IPS DF 6.9 (cell line): Measurements from ENCODE around the gene PRR23B.

Experiments
- DNase-seq: peaks from one replicate; pipeline ENCODE4 v3.0.0-alpha.2; 2013; ENCODE audit warnings: low read depth, low spot score
- H3K27ac ChIP-seq: one replicate; pipeline ENCODE4 v1.5.1; 2013; ENCODE audit warnings: low read length, control low read depth
- H3K27me3 ChIP-seq: 2 replicates; pipeline ENCODE4 v1.6.1; 2013; ENCODE audit warnings: mild to moderate bottlenecking, low read length; ENCODE audit not compliant: control insufficient read depth, insufficient read depth
- H3K36me3 ChIP-seq: 2 replicates; pipeline ENCODE4 v1.6.1; 2013; ENCODE audit warnings: low read length; ENCODE audit not compliant: control insufficient read depth, insufficient read depth
- H3K4me1 ChIP-seq: 2 replicates; pipeline ENCODE4 v1.6.1; 2013; ENCODE audit warnings: low read length; ENCODE audit not compliant: control insufficient read depth, insufficient read depth
- H3K4me3 ChIP-seq: 2 replicates; pipeline ENCODE4 v1.5.1; 2013; ENCODE audit warnings: mild to moderate bottlenecking, low read length
- H3K9me3 ChIP-seq: 2 replicates; pipeline ENCODE4 v1.6.1; 2013; ENCODE audit warnings: low read length, inconsistent platforms; ENCODE audit not compliant: control insufficient read depth, insufficient read depth
- WGBS: extraction: QIAGEN DNeasy Blood & Tissue Kit; methylation state at CpG from one replicate; pipeline ENCODE4 v1.1.7; 2013; ENCODE audit warnings: mixed read lengths, missing lambda C conversion rate; ENCODE audit not compliant: insufficient read length, insufficient coverage; 5-methylcytosine and 5-hydroxymethylcytosine counted together

PRR23B gene

GRCh38 chr3:139020036-139020867 lies 474 bp downstream of the PRR23B start:
- H3K4me3 ChIP-seq, result no peak overlapping the region
- no peaks in the 10 kb centered on the region for H3K4me1 ChIP-seq
- no peaks in the 10 kb centered on the region for H3K27me3 ChIP-seq
- H3K9me3 ChIP-seq, result no peaks in the 10 kb centered on the region
- no peak for DNase-seq
- no peaks in the 10 kb centered on the region for H3K36me3 ChIP-seq
- no CpG with 5 or more reads among the region's 81 CpGs for WGBS
- no peak overlapping the region for H3K27ac ChIP-seq

GRCh38 chr3:139016430-139017048 lies 4.2 kb downstream of the PRR23B start:
- no peak for DNase-seq

GRCh38 chr3:139006051-139006716 lies 14.5 kb downstream of the PRR23B start, which contains the start of gene PRR23A:
Gene PRR23A, minus strand, starts transcription at chr3:139006268. Its CDS starts 0 bp downstream, at chr3:139006268.
- H3K27me3 ChIP-seq, result no peaks in the 10 kb centered on the region
- no peak within 1 kb of the TSS for H3K4me3 ChIP-seq
- no peak for DNase-seq
- H3K27ac ChIP-seq, result no peak within 1 kb of the TSS
- no peaks in the 10 kb centered on the region for H3K36me3 ChIP-seq
- no peaks in the 10 kb centered on the region for H3K4me1 ChIP-seq
- no CpG with 5 or more reads among the region's 60 CpGs for WGBS
- H3K9me3 ChIP-seq, result no peaks in the 10 kb centered on the region

More at GRCh38 chr3:139016430-139017048, 4.2 kb downstream of the PRR23B start:
- Histone ChIP-seq H3K4me1 (no peaks in the 10 kb centered on the region), H3K9me3 (no peaks in the 10 kb centered on the region), H3K36me3 (no peaks in the 10 kb centered on the region), H3K27me3 (no peaks in the 10 kb centered on the region), H3K27ac (no peak overlapping the region), H3K4me3 (no peak overlapping the region)
- WGBS, result no CpG with 5 or more reads among the region's 3 CpGs

GRCh38 chr3:139005356-139005993 lies 15.3 kb downstream of the PRR23B start:
- no peaks in the 10 kb centered on the region for H3K4me1 ChIP-seq
- H3K4me3 ChIP-seq, result no peak overlapping the region
- DNase-seq, result no peak
- no peaks in the 10 kb centered on the region for H3K9me3 ChIP-seq
- H3K27ac ChIP-seq, result no peak overlapping the region
- no peaks in the 10 kb centered on the region for H3K36me3 ChIP-seq
- WGBS, result no CpG with 5 or more reads among the region's 45 CpGs
- H3K27me3 ChIP-seq, result no peaks in the 10 kb centered on the region

GRCh38 chr3:138995706-138996105 lies 25.0 kb downstream of the PRR23B start:
- H3K4me3 ChIP-seq, result no peak overlapping the region
- H3K9me3 ChIP-seq, result no peaks in the 10 kb centered on the region
- H3K27ac ChIP-seq, result no peak overlapping the region
- H3K27me3 ChIP-seq, result no peaks in the 10 kb centered on the region
- H3K36me3 ChIP-seq, result no peaks in the 10 kb centered on the region
- no peaks in the 10 kb centered on the region for H3K4me1 ChIP-seq
- no CpG with 5 or more reads among the region's 1 CpG for WGBS
- DNase-seq, result no peak

- Histone ChIP-seq H3K4me3 (no peak overlapping the region), H3K9me3 (no peaks in the 10 kb centered on the region), H3K36me3 (no peaks in the 10 kb centered on the region), H3K27ac (no peak overlapping the region), H3K27me3 (no peaks in the 10 kb centered on the region), H3K4me1 (no peaks in the 10 kb centered on the region)
- DNase-seq, result no peak
- no CpG with 5 or more reads among the region's 2 CpGs for WGBS
Measured at GRCh38 chr3:138987181-138987580, 33.5 kb downstream of the PRR23B start.

- H3K4me3 ChIP-seq, result no peak overlapping the region
- no peaks in the 10 kb centered on the region for H3K27me3 ChIP-seq
- H3K36me3 ChIP-seq, result no peaks in the 10 kb centered on the region
- H3K27ac ChIP-seq, result no peak overlapping the region
- H3K9me3 ChIP-seq, result no peaks in the 10 kb centered on the region
- H3K4me1 ChIP-seq, result no peaks in the 10 kb centered on the region
- DNase-seq, result no peak
- WGBS, result no CpG with 5 or more reads among the region's 4 CpGs
Measured at GRCh38 chr3:138985932-138986331, 34.8 kb downstream of the PRR23B start.

- no peak for DNase-seq
- H3K4me3 ChIP-seq, result no peak overlapping the region
- H3K4me1 ChIP-seq, result no peaks in the 10 kb centered on the region
- no peak overlapping the region for H3K27ac ChIP-seq
- H3K9me3 ChIP-seq, result no peaks in the 10 kb centered on the region
- H3K36me3 ChIP-seq, result no peaks in the 10 kb centered on the region
- H3K27me3 ChIP-seq, result no peaks in the 10 kb centered on the region
- WGBS, result no CpG with 5 or more reads among the region's 3 CpGs
Measured at GRCh38 chr3:138984816-138985215, 35.9 kb downstream of the PRR23B start.

GRCh38 chr3:138976047-138976446 lies 44.7 kb downstream of the PRR23B start:
- Histone ChIP-seq H3K36me3 (no peaks in the 10 kb centered on the region), H3K4me1 (no peaks in the 10 kb centered on the region), H3K9me3 (no peaks in the 10 kb centered on the region), H3K4me3 (no peak overlapping the region), H3K27ac (no peak overlapping the region), H3K27me3 (no peaks in the 10 kb centered on the region)
- no peak for DNase-seq

GRCh38 chr3:138975351-138975750 lies 45.4 kb downstream of the PRR23B start:
- Histone ChIP-seq H3K27ac (no peak overlapping the region), H3K9me3 (no peaks in the 10 kb centered on the region), H3K36me3 (no peaks in the 10 kb centered on the region), H3K27me3 (no peaks in the 10 kb centered on the region), H3K4me1 (no peaks in the 10 kb centered on the region), H3K4me3 (no peak overlapping the region)
- no CpG with 5 or more reads among the region's 8 CpGs for WGBS
- DNase-seq, result no peak
